ENCODE measurements around the gene MTOR.
"Not testable (repeated sequence)": the region's sequence is repeated elsewhere in the genome, so short reads cannot be mapped to it uniquely, and the experiment has no call there.

MTOR gene

DNA sequence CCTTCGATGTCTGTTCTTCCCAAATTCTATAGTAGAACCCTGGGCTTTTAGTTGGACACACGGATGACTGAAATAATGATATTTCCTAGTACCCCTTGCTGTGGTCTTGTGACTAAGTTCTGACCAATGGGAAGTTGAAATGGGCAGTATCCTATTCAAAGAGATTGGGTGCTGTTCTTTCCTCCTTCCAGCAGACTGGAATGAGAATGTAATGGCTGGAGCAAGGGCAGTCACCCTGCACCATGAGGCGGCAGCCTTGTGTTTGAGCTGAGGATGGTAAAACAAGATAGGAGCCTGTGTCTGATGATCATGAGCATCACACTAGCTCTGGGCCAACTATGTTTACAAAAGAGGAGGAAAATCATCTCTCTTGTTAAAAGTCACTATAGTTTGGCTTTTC lies 197.4 kb downstream of the MTOR start:
- Histone ChIP-seq H3K4me3 (replicated peaks; ENCODE audit: insufficient read depth, low read length) (no peak overlapping the region), H3K27ac (replicated peaks) (no peak overlapping the region), H3K27me3 (ENCODE audit: insufficient read depth, poor library complexity, severe bottlenecking) (no peaks in the 10 kb centered on the region)
- DNase-seq (ENCODE audit: low read depth in 1 of 2, low spot score in 1 of 2) = no peak
- TF ChIP-seq, protein P1, sequence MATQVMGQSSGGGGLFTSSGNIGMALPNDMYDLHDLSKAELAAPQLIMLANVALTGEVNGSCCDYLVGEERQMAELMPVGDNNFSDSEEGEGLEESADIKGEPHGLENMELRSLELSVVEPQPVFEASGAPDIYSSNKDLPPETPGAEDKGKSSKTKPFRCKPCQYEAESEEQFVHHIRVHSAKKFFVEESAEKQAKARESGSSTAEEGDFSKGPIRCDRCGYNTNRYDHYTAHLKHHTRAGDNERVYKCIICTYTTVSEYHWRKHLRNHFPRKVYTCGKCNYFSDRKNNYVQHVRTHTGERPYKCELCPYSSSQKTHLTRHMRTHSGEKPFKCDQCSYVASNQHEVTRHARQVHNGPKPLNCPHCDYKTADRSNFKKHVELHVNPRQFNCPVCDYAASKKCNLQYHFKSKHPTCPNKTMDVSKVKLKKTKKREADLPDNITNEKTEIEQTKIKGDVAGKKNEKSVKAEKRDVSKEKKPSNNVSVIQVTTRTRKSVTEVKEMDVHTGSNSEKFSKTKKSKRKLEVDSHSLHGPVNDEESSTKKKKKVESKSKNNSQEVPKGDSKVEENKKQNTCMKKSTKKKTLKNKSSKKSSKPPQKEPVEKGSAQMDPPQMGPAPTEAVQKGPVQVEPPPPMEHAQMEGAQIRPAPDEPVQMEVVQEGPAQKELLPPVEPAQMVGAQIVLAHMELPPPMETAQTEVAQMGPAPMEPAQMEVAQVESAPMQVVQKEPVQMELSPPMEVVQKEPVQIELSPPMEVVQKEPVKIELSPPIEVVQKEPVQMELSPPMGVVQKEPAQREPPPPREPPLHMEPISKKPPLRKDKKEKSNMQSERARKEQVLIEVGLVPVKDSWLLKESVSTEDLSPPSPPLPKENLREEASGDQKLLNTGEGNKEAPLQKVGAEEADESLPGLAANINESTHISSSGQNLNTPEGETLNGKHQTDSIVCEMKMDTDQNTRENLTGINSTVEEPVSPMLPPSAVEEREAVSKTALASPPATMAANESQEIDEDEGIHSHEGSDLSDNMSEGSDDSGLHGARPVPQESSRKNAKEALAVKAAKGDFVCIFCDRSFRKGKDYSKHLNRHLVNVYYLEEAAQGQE (IDR thresholded peaks at IDR 0.05; ENCODE audit: insufficient replicate concordance, low read depth) = no peak
- TF ChIP-seq GABPA (IDR thresholded peaks at IDR 0.05; ENCODE audit: low read depth) = no peak
- no peak for TF ChIP-seq POLR2AphosphoS5 (IDR thresholded peaks at IDR 0.05; ENCODE audit: low read depth)
- no peak for TF ChIP-seq SPI1 (IDR thresholded peaks at IDR 0.05; ENCODE audit: borderline replicate concordance, low read depth)
- TF ChIP-seq, protein P2, sequence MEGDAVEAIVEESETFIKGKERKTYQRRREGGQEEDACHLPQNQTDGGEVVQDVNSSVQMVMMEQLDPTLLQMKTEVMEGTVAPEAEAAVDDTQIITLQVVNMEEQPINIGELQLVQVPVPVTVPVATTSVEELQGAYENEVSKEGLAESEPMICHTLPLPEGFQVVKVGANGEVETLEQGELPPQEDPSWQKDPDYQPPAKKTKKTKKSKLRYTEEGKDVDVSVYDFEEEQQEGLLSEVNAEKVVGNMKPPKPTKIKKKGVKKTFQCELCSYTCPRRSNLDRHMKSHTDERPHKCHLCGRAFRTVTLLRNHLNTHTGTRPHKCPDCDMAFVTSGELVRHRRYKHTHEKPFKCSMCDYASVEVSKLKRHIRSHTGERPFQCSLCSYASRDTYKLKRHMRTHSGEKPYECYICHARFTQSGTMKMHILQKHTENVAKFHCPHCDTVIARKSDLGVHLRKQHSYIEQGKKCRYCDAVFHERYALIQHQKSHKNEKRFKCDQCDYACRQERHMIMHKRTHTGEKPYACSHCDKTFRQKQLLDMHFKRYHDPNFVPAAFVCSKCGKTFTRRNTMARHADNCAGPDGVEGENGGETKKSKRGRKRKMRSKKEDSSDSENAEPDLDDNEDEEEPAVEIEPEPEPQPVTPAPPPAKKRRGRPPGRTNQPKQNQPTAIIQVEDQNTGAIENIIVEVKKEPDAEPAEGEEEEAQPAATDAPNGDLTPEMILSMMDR (IDR thresholded peaks at IDR 0.05; ENCODE audit: insufficient read depth, low read length) = no peak

DNA sequence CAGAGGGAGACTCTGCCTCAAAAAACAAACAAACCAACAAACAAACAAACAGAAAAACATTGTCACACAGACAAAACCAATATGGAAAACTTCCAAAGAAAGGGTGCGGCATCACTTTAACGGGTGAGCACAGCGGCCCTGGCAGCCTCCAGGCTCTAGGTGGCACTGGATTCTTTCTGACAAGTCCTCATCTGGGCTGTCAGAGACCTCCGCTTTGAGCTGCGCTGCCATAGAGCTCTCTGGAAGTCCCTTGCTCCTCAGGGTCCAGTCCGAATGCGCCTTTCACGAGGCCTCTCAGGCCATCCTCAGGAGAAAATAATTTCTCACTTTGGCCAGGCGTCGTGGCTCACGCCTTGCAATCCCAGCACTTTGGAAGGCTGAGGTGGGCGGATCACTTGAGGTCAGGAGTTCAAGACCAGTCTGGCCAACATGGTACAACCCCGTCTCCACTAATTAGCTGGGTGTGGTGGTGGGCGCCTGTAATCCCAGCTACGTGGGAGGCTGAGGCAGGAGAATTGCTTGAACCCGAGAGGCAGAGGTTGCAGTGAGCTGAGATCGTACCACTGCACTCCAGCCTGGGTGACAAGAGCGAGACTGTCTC lies 198.3 kb downstream of the MTOR start:
- peak in 1 of 2 experiments; percentile 28 for DNase-seq (ENCODE audit: low read depth in 1 of 2, low spot score in 1 of 2)

DNA sequence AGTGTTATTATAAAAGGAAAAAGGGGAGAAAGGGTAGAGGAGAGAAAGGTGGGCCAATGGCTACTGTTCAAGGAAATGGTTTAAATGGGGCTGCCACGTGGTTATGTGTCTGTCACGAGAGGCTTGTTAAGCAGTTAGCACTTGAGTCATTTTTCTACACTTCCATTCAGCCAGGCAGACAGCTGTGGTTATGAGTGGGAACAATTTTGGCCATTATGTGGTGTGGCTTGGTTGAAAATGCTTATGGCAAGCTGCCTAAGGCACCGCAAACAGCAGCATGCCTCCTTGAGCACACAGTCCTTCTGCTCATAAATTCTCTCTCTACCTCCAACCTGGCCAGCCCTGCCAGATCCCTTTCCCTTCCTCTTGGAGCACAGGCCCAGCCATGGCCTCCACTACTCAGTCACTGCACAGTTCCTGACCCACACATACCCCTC lies 199.4 kb downstream of the MTOR start:
- peak; percentile 29 to 68 for DNase-seq (ENCODE audit: low read depth in 1 of 2, low spot score in 1 of 2)
- TF ChIP-seq, protein P1 (IDR thresholded peaks at IDR 0.05; ENCODE audit: insufficient replicate concordance, low read depth) = no peak
- TF ChIP-seq GABPA (IDR thresholded peaks at IDR 0.05; ENCODE audit: low read depth) = no peak
- TF ChIP-seq, protein P2 (IDR thresholded peaks at IDR 0.05; ENCODE audit: insufficient read depth, low read length) = no peak
- TF ChIP-seq POLR2AphosphoS5 (IDR thresholded peaks at IDR 0.05; ENCODE audit: low read depth) = peak; percentile 31; the same call in 1 of the 2 replicates
- TF ChIP-seq SPI1 (IDR thresholded peaks at IDR 0.05; ENCODE audit: borderline replicate concordance, low read depth) = no peak
- peak overlapping the region; percentile 65 for H3K27ac ChIP-seq (replicated peaks)
- H3K27me3 ChIP-seq (ENCODE audit: insufficient read depth, poor library complexity, severe bottlenecking) = no peaks in the 10 kb centered on the region
- H3K4me3 ChIP-seq (replicated peaks; ENCODE audit: insufficient read depth, low read length) = no peak overlapping the region

More for the DNA sequence above, 198.3 kb downstream of the MTOR start:
- H3K27me3 ChIP-seq (ENCODE audit: insufficient read depth, poor library complexity, severe bottlenecking); H3K27ac ChIP-seq (replicated peaks); H3K4me3 ChIP-seq (replicated peaks; ENCODE audit: insufficient read depth, low read length): not testable (repeated sequence)

DNA sequence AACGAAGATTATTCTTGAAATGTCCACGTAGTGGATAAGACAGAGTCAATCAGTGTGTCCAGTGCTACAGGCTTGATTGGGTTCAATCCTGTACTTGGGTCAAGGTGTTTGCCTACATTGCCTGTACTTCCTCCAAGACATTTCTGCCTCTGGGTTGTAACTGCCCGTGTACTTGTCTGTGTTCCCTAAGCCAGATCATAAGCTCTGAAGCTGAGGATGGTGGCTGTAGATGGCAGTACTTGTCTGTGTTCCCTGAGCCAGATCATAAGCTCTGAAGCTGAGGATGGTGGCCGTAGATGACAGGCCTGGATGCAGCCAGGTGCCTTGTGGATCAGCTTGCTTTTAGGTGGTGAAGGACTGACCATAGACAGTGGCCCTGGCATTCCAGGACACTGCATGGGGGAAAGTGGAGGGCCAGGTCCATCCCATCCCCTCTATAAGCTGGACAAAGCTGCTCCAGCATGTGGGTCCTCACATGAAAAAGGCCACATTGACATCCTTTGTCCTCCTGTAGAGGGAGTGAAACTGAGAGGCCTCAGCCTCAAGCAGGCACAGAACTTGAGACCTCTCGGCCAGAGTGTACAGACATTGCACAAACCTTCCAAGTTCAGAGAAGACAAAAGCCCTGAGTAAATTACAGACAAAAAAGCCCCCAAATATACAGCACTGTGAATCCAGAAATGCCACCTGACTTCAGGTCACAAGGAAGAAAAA lies 200.5 kb downstream of the MTOR start:
- no peak for TF ChIP-seq POLR2AphosphoS5 (IDR thresholded peaks at IDR 0.05; ENCODE audit: low read depth)
- H3K27ac ChIP-seq (replicated peaks) = peak overlapping the region; percentile 92
- peak in 1 of 2 experiments; percentile 53 for DNase-seq (ENCODE audit: low read depth in 1 of 2, low spot score in 1 of 2)
- no peaks in the 10 kb centered on the region for H3K27me3 ChIP-seq (ENCODE audit: insufficient read depth, poor library complexity, severe bottlenecking)
- H3K4me3 ChIP-seq (replicated peaks; ENCODE audit: insufficient read depth, low read length) = no peak overlapping the region
